22Rv1 (cell line): Measurements from ENCODE around the gene ZNF611.
"Not testable (repeated sequence)": the region's sequence is repeated elsewhere in the genome, so short reads cannot be mapped to it uniquely, and the experiment has no call there.

Source experiments
- CTCF ChIP-seq: fragments of 450-650 bp; IDR thresholded peaks from 2 replicates; pipeline ENCODE4 v1.5.1; 2017; ENCODE audit warnings: mild to moderate bottlenecking
- ZFX ChIP-seq: fragments of 450-650 bp; IDR thresholded peaks from 2 replicates; pipeline ENCODE4 v1.6.1; 2017; ENCODE audit warnings: antibody characterized with exemption, borderline replicate concordance

GRCh38 chr19:52711661-52712060, 23.2 kb downstream of the ZNF611 start:
- not testable (repeated sequence) for TF ChIP-seq CTCF, ZFX
